Measurements from ENCODE around the gene PHEX. TPM values are rescaled to one million over a fixed set of nuclear protein-coding genes. Genes with fewer than 3 reads are reported as not detected.

The PHEX gene
- total RNA-seq, 1 donor from 2014 or later, result 1.6 TPM

- H3K27ac Mint-ChIP-seq, result peak overlapping the region; percentile 89
- no peak for TF ChIP-seq CTCF (conservative IDR thresholded peaks at IDR 0.05)
- DNase-seq (ENCODE audit: extremely low spot score, unreplicated experiment), result no peak
- H3K9me3 Mint-ChIP-seq, result peaks cover 3% of the 10 kb centered on the region
- H3K36me3 Mint-ChIP-seq, result no peaks in the 10 kb centered on the region
- no peaks in the 10 kb centered on the region for H3K27me3 Mint-ChIP-seq
- peaks cover 15% of the 10 kb centered on the region for H3K4me1 Mint-ChIP-seq (ENCODE audit: unreplicated experiment)
- H3K4me3 Mint-ChIP-seq, result peak overlapping the region; percentile 46
Measured at GRCh38 chrX:22118161-22118830, 86.2 kb downstream of the PHEX start.

GRCh38 chrX:22121161-22121560 is 89.0 kb downstream of the PHEX start:
- Mint-ChIP-seq H3K4me3 (peak overlapping the region; percentile 41), H3K27me3 (no peaks in the 10 kb centered on the region), H3K9me3 (peaks cover 3% of the 10 kb centered on the region), H3K4me1 (ENCODE audit: unreplicated experiment) (peaks cover 17% of the 10 kb centered on the region), H3K36me3 (no peaks in the 10 kb centered on the region), H3K27ac (peak overlapping the region; percentile 98)
- no peak for DNase-seq (ENCODE audit: extremely low spot score, unreplicated experiment)
- no peak for TF ChIP-seq CTCF (conservative IDR thresholded peaks at IDR 0.05)

GRCh38 chrX:22122510-22122909 is 90.4 kb downstream of the PHEX start:
- no peak for DNase-seq (ENCODE audit: extremely low spot score, unreplicated experiment)
- peak overlapping the region; percentile 51 for H3K4me3 Mint-ChIP-seq
- H3K27ac Mint-ChIP-seq, result peak overlapping the region; percentile 99
- peaks cover 3% of the 10 kb centered on the region for H3K9me3 Mint-ChIP-seq
- no peaks in the 10 kb centered on the region for H3K36me3 Mint-ChIP-seq
- no peak for TF ChIP-seq CTCF (conservative IDR thresholded peaks at IDR 0.05)
- H3K4me1 Mint-ChIP-seq (ENCODE audit: unreplicated experiment), result peaks cover 9% of the 10 kb centered on the region
- no peaks in the 10 kb centered on the region for H3K27me3 Mint-ChIP-seq

GRCh38 chrX:22124098-22124497 is 92.0 kb downstream of the PHEX start:
- H3K27ac Mint-ChIP-seq, result peak overlapping the region; percentile 99
- peaks cover 3% of the 10 kb centered on the region for H3K9me3 Mint-ChIP-seq
- H3K36me3 Mint-ChIP-seq, result no peaks in the 10 kb centered on the region
- no peak for TF ChIP-seq CTCF (conservative IDR thresholded peaks at IDR 0.05)
- H3K4me3 Mint-ChIP-seq, result peak overlapping the region; percentile 14
- no peak for DNase-seq (ENCODE audit: extremely low spot score, unreplicated experiment)
- H3K27me3 Mint-ChIP-seq, result no peaks in the 10 kb centered on the region
- H3K4me1 Mint-ChIP-seq (ENCODE audit: unreplicated experiment), result peaks cover 5% of the 10 kb centered on the region

GRCh38 chrX:22125481-22125880 is 93.4 kb downstream of the PHEX start:
- no peak overlapping the region for H3K4me3 Mint-ChIP-seq
- no peaks in the 10 kb centered on the region for H3K36me3 Mint-ChIP-seq
- no peaks in the 10 kb centered on the region for H3K27me3 Mint-ChIP-seq
- no peak for TF ChIP-seq CTCF (conservative IDR thresholded peaks at IDR 0.05)
- peaks cover 3% of the 10 kb centered on the region for H3K9me3 Mint-ChIP-seq
- peaks cover 7% of the 10 kb centered on the region for H3K4me1 Mint-ChIP-seq (ENCODE audit: unreplicated experiment)
- H3K27ac Mint-ChIP-seq, result peak overlapping the region; percentile 64
- DNase-seq (ENCODE audit: extremely low spot score, unreplicated experiment), result no peak

Data from type B pancreatic cell (in vitro differentiated cells).